ENCODE data around the gene TSNAX.

The TSNAX gene

GRCh38 chr1:231557898-231558707 is 29.6 kb downstream of the TSNAX start:
- TF ChIP-seq, protein P1, sequence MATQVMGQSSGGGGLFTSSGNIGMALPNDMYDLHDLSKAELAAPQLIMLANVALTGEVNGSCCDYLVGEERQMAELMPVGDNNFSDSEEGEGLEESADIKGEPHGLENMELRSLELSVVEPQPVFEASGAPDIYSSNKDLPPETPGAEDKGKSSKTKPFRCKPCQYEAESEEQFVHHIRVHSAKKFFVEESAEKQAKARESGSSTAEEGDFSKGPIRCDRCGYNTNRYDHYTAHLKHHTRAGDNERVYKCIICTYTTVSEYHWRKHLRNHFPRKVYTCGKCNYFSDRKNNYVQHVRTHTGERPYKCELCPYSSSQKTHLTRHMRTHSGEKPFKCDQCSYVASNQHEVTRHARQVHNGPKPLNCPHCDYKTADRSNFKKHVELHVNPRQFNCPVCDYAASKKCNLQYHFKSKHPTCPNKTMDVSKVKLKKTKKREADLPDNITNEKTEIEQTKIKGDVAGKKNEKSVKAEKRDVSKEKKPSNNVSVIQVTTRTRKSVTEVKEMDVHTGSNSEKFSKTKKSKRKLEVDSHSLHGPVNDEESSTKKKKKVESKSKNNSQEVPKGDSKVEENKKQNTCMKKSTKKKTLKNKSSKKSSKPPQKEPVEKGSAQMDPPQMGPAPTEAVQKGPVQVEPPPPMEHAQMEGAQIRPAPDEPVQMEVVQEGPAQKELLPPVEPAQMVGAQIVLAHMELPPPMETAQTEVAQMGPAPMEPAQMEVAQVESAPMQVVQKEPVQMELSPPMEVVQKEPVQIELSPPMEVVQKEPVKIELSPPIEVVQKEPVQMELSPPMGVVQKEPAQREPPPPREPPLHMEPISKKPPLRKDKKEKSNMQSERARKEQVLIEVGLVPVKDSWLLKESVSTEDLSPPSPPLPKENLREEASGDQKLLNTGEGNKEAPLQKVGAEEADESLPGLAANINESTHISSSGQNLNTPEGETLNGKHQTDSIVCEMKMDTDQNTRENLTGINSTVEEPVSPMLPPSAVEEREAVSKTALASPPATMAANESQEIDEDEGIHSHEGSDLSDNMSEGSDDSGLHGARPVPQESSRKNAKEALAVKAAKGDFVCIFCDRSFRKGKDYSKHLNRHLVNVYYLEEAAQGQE (IDR thresholded peaks at IDR 0.05; ENCODE audit: insufficient read depth in 1 of 2, low read depth in 2 of 2, low read length in 2 of 2): no peak
- TF ChIP-seq POLR2AphosphoS5 (IDR thresholded peaks at IDR 0.05; ENCODE audit: low read depth, low read length) (no peak), SIN3A (IDR thresholded peaks at IDR 0.05; ENCODE audit: borderline replicate concordance, insufficient read depth, low read length) (no peak), FOXP2 (optimal IDR thresholded peaks at IDR 0.05; ENCODE audit: borderline replicate concordance, extremely low read depth, extremely low read length, insufficient read depth) (no peak), TAF1 (IDR thresholded peaks at IDR 0.05; ENCODE audit: borderline replicate concordance, insufficient read depth, low read length) (no peak)

DNA sequence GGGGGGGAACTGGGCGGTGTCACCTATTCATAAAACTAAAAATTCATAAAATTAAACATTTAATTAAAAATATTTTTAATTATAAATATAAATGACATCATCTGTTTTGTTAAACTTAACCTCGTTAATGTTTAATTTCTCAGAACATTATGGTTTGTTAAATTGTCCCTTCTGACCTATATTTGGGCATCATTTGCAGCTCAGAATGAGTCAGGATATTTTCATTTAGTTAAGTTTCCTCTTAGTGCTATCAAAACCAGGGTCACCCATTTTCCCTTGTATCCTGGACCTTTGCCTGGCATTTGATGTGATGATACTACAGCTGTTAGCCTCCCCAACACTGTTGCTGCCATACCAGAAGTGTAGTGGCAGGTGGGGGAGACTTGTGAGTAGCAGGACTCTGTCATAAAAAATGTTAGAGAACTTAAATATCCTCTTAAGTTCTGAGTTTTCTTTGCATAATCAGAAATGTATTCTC is 30.3 kb downstream of the TSNAX start:
- TF ChIP-seq POLR2AphosphoS5 (IDR thresholded peaks at IDR 0.05; ENCODE audit: low read depth, low read length): no peak
- no peak for TF ChIP-seq TAF1 (IDR thresholded peaks at IDR 0.05; ENCODE audit: borderline replicate concordance, insufficient read depth, low read length)
- TF ChIP-seq, protein P1 (IDR thresholded peaks at IDR 0.05; ENCODE audit: insufficient read depth in 1 of 2, low read depth in 2 of 2, low read length in 2 of 2): no peak
- no peak for TF ChIP-seq FOXP2 (optimal IDR thresholded peaks at IDR 0.05; ENCODE audit: borderline replicate concordance, extremely low read depth, extremely low read length, insufficient read depth)
- no peak for TF ChIP-seq SIN3A (IDR thresholded peaks at IDR 0.05; ENCODE audit: borderline replicate concordance, insufficient read depth, low read length)

DNA sequence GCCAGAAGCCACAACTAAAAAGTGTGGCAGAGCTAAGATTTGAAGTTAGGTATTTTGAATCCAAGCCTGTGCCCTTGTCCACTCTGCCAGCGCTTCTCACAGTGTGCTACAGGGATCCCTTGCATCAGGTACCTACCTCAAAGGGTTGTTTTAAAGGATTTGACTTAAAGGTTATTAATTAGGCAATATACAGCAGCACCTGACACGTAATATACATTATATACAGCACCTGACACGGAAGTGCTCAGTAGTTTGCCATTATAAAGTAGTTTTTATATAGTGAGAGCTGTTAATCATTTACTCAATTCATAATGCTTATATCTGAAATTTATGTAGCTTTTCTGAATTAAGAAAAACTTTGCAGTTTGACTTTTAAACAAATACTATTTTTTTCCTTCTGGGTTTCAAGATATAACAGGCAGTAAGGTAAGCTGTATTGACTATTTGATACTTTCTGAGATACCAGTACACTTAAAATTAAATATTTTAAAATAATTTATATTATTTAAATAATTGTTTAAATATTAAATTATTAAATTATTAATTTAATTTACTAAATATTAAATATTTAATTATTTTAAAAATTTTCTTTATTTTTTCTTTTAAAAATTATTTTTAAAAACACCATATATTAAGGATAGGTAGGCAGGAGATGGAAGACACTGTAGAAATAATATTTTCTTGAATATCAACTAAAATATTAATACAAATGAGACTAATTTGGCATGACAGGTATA is 33.3 kb downstream of the TSNAX start:
- TF ChIP-seq, protein P1 (IDR thresholded peaks at IDR 0.05; ENCODE audit: insufficient read depth in 1 of 2, low read depth in 2 of 2, low read length in 2 of 2): no peak
- TF ChIP-seq FOXP2 (optimal IDR thresholded peaks at IDR 0.05; ENCODE audit: borderline replicate concordance, extremely low read depth, extremely low read length, insufficient read depth) (no peak), POLR2AphosphoS5 (IDR thresholded peaks at IDR 0.05; ENCODE audit: low read depth, low read length) (no peak), SIN3A (IDR thresholded peaks at IDR 0.05; ENCODE audit: borderline replicate concordance, insufficient read depth, low read length) (no peak), TAF1 (IDR thresholded peaks at IDR 0.05; ENCODE audit: borderline replicate concordance, insufficient read depth, low read length) (no peak)

DNA sequence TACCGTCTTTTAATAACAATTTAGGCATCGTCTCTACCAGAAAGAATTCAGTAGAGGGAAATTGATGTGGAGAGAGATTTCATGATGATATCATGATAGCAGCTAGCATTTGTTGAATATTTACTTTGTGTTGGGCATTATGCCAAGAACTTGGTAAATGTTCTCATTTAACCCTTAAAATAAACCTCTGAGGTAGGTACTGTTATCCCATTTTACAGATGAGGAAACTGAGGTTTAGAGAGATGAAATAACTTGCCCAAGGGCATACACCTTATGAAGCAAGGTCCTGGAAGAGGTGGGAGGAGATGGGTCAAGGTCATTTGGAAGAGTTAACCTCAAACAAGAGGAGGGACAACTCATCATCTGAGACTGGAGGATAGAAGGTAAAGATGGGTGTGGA is 34.8 kb downstream of the TSNAX start:
- TF ChIP-seq SIN3A (IDR thresholded peaks at IDR 0.05; ENCODE audit: borderline replicate concordance, insufficient read depth, low read length) (no peak), FOXP2 (optimal IDR thresholded peaks at IDR 0.05; ENCODE audit: borderline replicate concordance, extremely low read depth, extremely low read length, insufficient read depth) (no peak), POLR2AphosphoS5 (IDR thresholded peaks at IDR 0.05; ENCODE audit: low read depth, low read length) (no peak), TAF1 (IDR thresholded peaks at IDR 0.05; ENCODE audit: borderline replicate concordance, insufficient read depth, low read length) (no peak)
- TF ChIP-seq, protein P1 (IDR thresholded peaks at IDR 0.05; ENCODE audit: insufficient read depth in 1 of 2, low read depth in 2 of 2, low read length in 2 of 2): no peak

Measured in PFSK-1 (cell line).